Activated T-cell treated with anti-CD3 and anti-CD28 coated beads, Interleukin-2, amount 50 U/mL, for 24 hours (primary cell): ENCODE measurements around the gene CCDC24.

Experiments
- DNase-seq: peaks from one replicate; pipeline ENCODE4 v3.0.0-alpha.2; 2020
- H3K27ac Mint-ChIP-seq: 2 replicates; pipeline ENCODE4 v1.8.0; 2020; ENCODE audit warnings: mild to moderate bottlenecking, mixed read lengths
- H3K27me3 Mint-ChIP-seq: 2 replicates; pipeline ENCODE4 v1.8.0; 2020; ENCODE audit warnings: mixed read lengths
- H3K36me3 Mint-ChIP-seq: 2 replicates; pipeline ENCODE4 v1.8.0; 2020; ENCODE audit warnings: low read depth, mixed read lengths
- H3K4me1 Mint-ChIP-seq: 2 replicates; pipeline ENCODE4 v1.8.0; 2020; ENCODE audit warnings: low read depth, mixed read lengths
- H3K4me3 Mint-ChIP-seq: 2 replicates; pipeline ENCODE4 v1.8.0; 2020; ENCODE audit warnings: mild to moderate bottlenecking, moderate library complexity, mixed read lengths
- H3K9me3 Mint-ChIP-seq: 2 replicates; pipeline ENCODE4 v1.8.0; 2020; ENCODE audit warnings: mixed read lengths

CCDC24 gene

DNA sequence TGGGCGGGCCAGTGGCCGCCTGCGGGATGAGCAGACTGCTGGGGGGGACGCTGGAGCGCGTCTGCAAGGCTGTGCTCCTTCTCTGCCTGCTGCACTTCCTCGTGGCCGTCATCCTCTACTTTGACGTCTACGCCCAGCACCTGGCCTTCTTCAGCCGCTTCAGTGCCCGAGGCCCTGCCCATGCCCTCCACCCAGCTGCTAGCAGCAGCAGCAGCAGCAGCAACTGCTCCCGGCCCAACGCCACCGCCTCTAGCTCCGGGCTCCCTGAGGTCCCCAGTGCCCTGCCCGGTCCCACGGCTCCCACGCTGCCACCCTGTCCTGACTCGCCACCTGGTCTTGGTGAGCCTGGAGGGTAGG, 10.3 kb upstream of the CCDC24 start:
- peaks cover 85% of the 10 kb centered on the region for H3K36me3 Mint-ChIP-seq
- H3K9me3 Mint-ChIP-seq = no peaks in the 10 kb centered on the region
- H3K4me3 Mint-ChIP-seq = no peak overlapping the region
- H3K4me1 Mint-ChIP-seq = peaks cover 42% of the 10 kb centered on the region
- no peak overlapping the region for H3K27ac Mint-ChIP-seq
- no peak for DNase-seq
- no peaks in the 10 kb centered on the region for H3K27me3 Mint-ChIP-seq

- DNase-seq = peak; percentile 28
- no peaks in the 10 kb centered on the region for H3K27me3 Mint-ChIP-seq
- no peaks in the 10 kb centered on the region for H3K9me3 Mint-ChIP-seq
- H3K36me3 Mint-ChIP-seq = peaks cover 85% of the 10 kb centered on the region
- peaks cover 37% of the 10 kb centered on the region for H3K4me1 Mint-ChIP-seq
- no peak overlapping the region for H3K27ac Mint-ChIP-seq
- H3K4me3 Mint-ChIP-seq = no peak overlapping the region
These were observed 9.8 kb upstream of the CCDC24 start for GRCh38 chr1:43981636-43982035.

DNA sequence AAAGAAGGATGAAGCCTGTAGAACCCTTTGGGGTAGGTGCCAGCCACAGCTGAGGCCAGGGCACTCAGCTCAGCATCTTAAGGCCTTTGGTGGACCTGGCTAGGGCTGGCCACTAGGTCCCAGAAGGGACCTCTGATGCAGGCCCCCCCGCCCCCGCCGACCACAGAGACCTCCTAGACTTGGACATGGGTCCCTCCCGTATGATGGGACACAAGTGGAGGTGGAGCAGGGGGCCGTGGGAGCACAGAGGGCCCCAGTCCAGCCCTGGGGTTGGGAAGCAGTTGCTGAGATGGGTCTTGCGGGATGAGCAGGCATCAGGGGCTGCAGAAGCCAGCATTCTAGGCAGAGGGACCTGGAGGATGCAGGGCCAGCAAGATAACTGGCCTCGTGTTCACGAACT, 9.2 kb upstream of the CCDC24 start:
- Mint-ChIP-seq H3K4me3 (no peak overlapping the region), H3K36me3 (peaks cover 85% of the 10 kb centered on the region), H3K27me3 (no peaks in the 10 kb centered on the region), H3K9me3 (no peaks in the 10 kb centered on the region), H3K4me1 (peaks cover 31% of the 10 kb centered on the region), H3K27ac (no peak overlapping the region)
- DNase-seq = peak; percentile 25

DNA sequence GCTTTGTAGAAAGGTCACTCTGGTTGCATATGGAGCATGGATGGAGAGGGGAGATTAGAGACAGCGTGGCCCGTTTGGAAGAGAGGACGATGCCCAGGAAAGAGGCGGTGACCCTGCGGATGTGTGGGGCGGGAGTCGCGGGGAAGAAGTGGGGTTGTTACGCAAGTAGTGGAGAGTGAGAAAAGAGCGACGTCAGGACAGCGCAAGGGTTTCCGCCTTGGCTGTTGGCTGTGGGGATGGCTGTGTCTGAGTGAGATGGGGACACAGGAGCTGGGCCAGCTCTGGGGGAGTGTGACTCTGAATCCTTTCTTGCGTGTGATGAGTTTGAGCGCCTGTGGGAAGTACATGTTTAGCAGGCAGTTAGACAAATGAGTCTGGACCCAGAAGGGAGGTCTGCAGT, 8.6 kb upstream of the CCDC24 start:
- no peaks in the 10 kb centered on the region for H3K9me3 Mint-ChIP-seq
- H3K27ac Mint-ChIP-seq = no peak overlapping the region
- H3K27me3 Mint-ChIP-seq = no peaks in the 10 kb centered on the region
- peaks cover 84% of the 10 kb centered on the region for H3K36me3 Mint-ChIP-seq
- DNase-seq = no peak
- H3K4me1 Mint-ChIP-seq = peaks cover 25% of the 10 kb centered on the region
- no peak overlapping the region for H3K4me3 Mint-ChIP-seq

DNA sequence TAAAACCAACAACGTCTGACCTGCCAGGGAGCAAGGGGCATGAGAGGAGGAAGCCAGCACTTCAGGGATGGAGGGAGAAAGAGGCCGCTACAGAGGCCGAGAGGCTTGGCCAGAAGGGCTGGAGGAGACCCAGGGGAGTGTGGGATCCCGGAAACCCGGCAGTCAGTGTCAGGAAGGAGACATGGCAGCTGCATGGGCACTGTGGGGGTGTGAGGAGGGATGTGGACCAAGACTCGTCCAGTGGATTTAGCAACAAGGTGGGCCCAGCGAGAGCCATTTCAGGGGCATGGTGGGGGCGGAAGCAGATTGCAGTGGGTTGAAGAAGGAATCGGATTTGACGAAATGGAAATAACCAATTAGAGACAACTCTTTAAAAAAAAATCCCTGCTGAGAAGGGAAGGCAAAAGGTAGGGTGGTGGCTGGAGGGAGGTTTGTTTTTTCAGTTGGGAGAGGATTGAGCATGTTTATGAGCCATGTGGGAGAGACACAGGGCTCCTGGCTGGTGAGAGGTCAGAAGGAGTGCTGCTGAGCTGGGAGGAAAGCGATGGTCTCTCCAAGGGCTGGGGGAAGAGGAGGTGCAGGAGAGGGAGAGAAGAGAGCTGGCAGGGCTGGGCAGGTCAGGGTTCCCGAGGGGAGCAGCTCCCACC, 8.0 kb upstream of the CCDC24 start:
- no peaks in the 10 kb centered on the region for H3K27me3 Mint-ChIP-seq
- H3K27ac Mint-ChIP-seq = no peak overlapping the region
- H3K4me1 Mint-ChIP-seq = peaks cover 19% of the 10 kb centered on the region
- no peak overlapping the region for H3K4me3 Mint-ChIP-seq
- no peaks in the 10 kb centered on the region for H3K9me3 Mint-ChIP-seq
- peaks cover 79% of the 10 kb centered on the region for H3K36me3 Mint-ChIP-seq
- DNase-seq = no peak

GRCh38 chr1:43984855-43985254, 6.5 kb upstream of the CCDC24 start:
- Mint-ChIP-seq H3K27me3 (no peaks in the 10 kb centered on the region), H3K36me3 (peaks cover 71% of the 10 kb centered on the region), H3K27ac (no peak overlapping the region), H3K4me3 (no peak overlapping the region), H3K4me1 (peaks cover 14% of the 10 kb centered on the region), H3K9me3 (no peaks in the 10 kb centered on the region)
- no peak for DNase-seq

GRCh38 chr1:43985984-43986595, 5.3 kb upstream of the CCDC24 start:
- H3K4me1 Mint-ChIP-seq = peaks cover 8% of the 10 kb centered on the region
- no peaks in the 10 kb centered on the region for H3K27me3 Mint-ChIP-seq
- H3K27ac Mint-ChIP-seq = peak overlapping the region; percentile 35
- DNase-seq = no peak
- H3K4me3 Mint-ChIP-seq = no peak overlapping the region
- H3K9me3 Mint-ChIP-seq = no peaks in the 10 kb centered on the region
- H3K36me3 Mint-ChIP-seq = peaks cover 61% of the 10 kb centered on the region

DNA sequence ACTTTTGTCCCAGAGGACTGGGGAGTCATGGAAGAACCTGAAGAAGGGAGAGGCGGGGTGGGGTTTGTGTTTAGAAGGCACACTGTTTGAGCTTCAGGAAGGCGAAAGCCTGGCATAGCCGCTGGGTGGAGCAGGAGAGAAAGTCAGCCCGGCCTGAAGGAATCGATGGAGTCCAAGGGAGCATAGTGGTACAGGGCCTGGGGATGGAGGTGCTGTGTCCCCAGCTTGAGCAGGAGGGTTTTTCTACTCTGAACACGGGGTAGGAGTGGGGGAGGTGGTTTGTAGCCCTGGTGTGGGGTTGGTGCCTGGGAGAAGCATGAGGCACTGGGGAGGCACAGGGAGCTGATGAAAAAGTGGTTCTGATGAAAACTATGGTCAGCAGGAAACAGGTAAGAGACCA, 4.7 kb upstream of the CCDC24 start:
- Mint-ChIP-seq H3K4me3 (no peak overlapping the region), H3K36me3 (peaks cover 55% of the 10 kb centered on the region), H3K27me3 (no peaks in the 10 kb centered on the region), H3K27ac (peak overlapping the region; percentile 35), H3K9me3 (no peaks in the 10 kb centered on the region), H3K4me1 (peaks cover 13% of the 10 kb centered on the region)
- DNase-seq = no peak

DNA sequence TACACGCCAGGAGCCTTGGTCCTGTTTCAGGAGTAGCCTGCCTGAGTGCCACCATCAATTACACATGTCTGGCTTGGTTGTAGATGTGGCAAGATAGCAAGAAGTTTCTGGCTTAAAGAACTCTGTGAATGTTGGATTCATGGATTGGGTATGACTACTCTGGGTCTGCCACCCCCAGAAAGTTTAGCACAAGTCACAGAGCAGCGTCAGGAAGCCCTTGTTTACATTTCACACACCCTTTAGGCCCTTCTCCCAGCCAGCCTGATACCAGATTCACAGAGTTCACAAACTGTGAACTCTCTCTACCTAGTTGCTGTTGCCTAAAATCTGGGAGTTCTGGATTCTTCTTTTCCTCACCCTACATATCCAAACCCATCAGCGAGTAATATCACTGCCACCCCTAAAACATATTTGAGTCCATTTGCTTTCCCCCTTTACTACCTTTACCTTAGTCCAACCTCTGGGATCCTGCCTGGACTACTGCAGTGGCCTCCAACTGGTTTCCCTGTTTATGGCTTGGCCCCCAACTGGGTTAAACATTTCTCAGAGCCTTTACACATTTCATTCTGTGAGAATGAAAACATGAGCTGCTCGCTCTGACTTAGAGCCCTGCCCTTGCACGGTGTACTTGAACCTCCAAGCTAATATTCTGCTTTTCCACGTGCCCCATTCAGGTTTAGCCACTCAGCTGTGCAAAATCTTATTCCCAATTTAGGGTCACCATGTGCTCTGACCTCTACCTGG, 4.1 kb upstream of the CCDC24 start:
- Mint-ChIP-seq H3K4me3 (no peak overlapping the region), H3K36me3 (peaks cover 51% of the 10 kb centered on the region), H3K27ac (no peak overlapping the region), H3K27me3 (no peaks in the 10 kb centered on the region), H3K4me1 (peaks cover 17% of the 10 kb centered on the region), H3K9me3 (no peaks in the 10 kb centered on the region)
- DNase-seq = no peak

DNA sequence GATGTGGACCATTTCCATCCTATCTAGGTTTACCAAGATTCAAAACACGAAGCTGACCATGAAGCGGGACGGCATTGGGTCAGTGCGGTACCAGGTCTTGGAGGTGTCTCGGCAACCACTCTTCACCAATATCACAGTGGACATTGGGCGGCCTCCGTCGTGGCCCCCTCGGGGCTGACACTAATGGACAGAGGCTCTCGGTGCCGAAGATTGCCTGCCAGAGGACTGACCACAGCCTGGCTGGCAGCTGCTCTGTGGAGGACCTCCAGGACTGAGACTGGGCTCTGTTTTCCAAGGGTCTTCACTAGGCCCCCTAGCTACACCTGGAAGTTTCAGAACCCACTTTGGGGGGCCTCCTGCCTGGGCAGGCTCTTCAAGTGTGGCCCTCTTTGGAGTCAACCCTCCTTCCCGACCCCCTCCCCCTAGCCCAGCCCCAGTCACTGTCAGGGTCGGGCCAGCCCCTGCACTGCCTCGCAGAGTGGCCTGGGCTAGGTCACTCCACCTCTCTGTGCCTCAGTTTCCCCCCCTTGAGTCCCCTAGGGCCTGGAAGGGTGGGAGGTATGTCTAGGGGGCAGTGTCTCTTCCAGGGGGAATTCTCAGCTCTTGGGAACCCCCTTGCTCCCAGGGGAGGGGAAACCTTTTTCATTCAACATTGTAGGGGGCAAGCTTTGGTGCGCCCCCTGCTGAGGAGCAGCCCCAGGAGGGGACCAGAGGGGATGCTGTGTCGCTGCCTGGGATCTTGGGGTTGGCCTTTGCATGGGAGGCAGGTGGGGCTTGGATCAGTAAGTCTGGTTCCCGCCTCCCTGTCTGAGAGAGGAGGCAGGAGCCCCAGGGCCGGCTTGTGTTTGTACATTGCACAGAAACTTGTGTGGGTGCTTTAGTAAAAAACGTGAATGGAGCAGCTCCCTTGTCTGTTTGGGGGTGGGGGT, 864 bp upstream of the CCDC24 start:
- Mint-ChIP-seq H3K36me3 (peaks cover 22% of the 10 kb centered on the region), H3K4me3 (peak overlapping the region; percentile 84), H3K27ac (peak overlapping the region; percentile 90), H3K9me3 (no peaks in the 10 kb centered on the region), H3K27me3 (no peaks in the 10 kb centered on the region), H3K4me1 (peaks cover 20% of the 10 kb centered on the region)
- DNase-seq = no peak

DNA sequence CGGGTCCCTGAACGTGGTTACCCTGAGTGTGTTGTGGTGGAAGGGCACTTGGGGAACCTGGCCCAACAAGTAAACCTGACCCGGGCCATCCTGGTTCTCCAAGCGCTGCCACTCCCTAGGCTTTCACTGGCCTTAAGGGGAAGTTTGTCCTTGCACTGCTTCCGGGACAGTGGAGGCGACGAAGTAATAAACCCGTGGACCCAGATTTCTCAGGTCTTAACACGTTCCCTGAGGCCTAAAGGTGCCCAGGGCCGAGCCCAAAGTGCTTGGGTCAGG, 261 bp upstream of the CCDC24 start:
- H3K9me3 Mint-ChIP-seq = no peaks in the 10 kb centered on the region
- H3K27me3 Mint-ChIP-seq = no peaks in the 10 kb centered on the region
- peaks cover 16% of the 10 kb centered on the region for H3K36me3 Mint-ChIP-seq
- peak overlapping the region; percentile 84 for H3K4me3 Mint-ChIP-seq
- DNase-seq = no peak
- H3K4me1 Mint-ChIP-seq = peaks cover 20% of the 10 kb centered on the region
- peak overlapping the region; percentile 90 for H3K27ac Mint-ChIP-seq

GRCh38 chr1:43992232-43992995, 1.0 kb downstream of the CCDC24 start:
- Mint-ChIP-seq H3K9me3 (no peaks in the 10 kb centered on the region), H3K4me3 (peak overlapping the region; percentile 84), H3K36me3 (peaks cover 3% of the 10 kb centered on the region), H3K27me3 (no peaks in the 10 kb centered on the region), H3K27ac (peak overlapping the region; percentile 90), H3K4me1 (peaks cover 20% of the 10 kb centered on the region)
- DNase-seq = no peak

- H3K36me3 Mint-ChIP-seq = no peaks in the 10 kb centered on the region
- no peak for DNase-seq
- no peak overlapping the region for H3K27ac Mint-ChIP-seq
- H3K4me1 Mint-ChIP-seq = peaks cover 20% of the 10 kb centered on the region
- H3K9me3 Mint-ChIP-seq = no peaks in the 10 kb centered on the region
- H3K4me3 Mint-ChIP-seq = no peak overlapping the region
- H3K27me3 Mint-ChIP-seq = no peaks in the 10 kb centered on the region
These were observed 2.0 kb downstream of the CCDC24 start for GRCh38 chr1:43993206-43993914.
